ENCODE data around the gene ZNF629.

- TF ChIP-seq CTCF (IDR thresholded peaks at IDR 0.05; ENCODE audit: low read depth, low read length) (no peak), EZH2phosphoT487 (IDR thresholded peaks at IDR 0.05; ENCODE audit: low read depth) (no peak)
These were observed 9.3 kb downstream of the ZNF629 start for GRCh38 chr16:30777591-30778297.
